HG02943 (cell line): Measurements from ENCODE around the gene ZPBP2.

ENCODE experiments used
- ATAC-seq: cut with Tn5 transposase; IDR thresholded peaks from one replicate; pipeline ENCODE4 v1.9.1; 2021; ENCODE audit warnings: mild to moderate bottlenecking, low read depth, moderate library complexity; ENCODE audit not compliant: unreplicated experiment

The ZPBP2 gene

GRCh38 chr17:39903158-39903884, 35.3 kb downstream of the ZPBP2 start:
- no peak for ATAC-seq

DNA sequence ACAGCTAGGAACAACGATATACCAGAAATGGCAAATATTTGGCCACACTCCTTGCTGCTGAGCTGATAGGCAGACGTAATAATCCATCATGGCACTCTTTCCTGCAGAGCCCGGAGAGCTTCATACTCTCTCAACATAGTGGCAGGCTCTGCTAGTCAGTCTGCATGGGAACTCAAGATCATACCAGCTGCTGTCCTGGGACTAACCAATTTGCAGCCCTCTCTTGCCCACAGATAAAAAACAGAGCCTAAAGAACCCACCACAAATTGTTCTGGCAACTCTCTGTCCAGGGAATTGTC, 36.9 kb downstream of the ZPBP2 start:
- ATAC-seq: no peak

DNA sequence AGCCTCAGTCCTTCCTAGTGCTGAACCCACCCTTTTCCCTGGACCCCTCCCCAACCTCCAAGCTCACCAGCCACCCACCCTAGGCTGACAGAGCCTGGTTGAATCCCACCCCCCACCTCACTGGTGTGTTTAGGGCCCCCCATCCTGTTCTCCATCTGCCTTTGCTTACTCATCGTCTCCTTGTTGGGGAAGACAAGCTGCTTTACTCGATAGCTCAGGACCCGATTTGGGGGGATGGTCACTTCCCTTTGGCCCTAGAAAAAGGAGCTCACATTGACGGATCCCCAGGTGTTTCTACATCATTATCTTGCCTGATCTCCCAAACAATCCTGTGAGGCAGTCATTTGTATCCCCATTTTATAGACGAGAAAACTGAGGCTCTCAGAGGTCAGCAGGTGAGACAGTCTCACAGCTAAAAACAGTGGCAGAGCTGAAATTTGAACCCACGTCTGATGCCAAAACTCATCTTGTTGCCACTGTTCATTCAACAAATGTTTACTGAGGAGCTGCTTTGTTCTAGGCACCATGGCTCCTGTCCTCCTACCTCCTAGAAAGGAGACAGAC, 40.9 kb downstream of the ZPBP2 start:
- no peak for ATAC-seq

GRCh38 chr17:39913989-39914388, 46.0 kb downstream of the ZPBP2 start:
- no peak for ATAC-seq

DNA sequence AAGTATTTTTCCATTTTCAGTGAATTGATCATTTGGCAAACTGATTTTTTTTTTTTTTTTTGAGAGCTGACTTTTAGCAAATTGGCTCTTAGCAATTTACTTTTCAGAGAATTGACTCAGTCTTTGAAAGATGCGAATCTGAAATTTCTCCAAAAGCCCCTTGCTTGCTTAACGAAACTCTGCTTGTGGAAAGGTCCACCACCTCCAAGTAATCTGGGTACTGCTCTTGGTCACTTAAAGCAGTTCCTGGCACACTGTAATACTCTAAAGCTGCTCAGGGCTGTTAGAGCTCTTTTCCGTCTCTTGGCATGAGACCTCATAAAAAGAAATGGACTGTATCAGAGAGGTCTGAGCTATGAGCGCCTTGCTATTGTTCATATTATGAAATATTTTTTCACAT, 47.6 kb downstream of the ZPBP2 start:
- ATAC-seq: no peak

DNA sequence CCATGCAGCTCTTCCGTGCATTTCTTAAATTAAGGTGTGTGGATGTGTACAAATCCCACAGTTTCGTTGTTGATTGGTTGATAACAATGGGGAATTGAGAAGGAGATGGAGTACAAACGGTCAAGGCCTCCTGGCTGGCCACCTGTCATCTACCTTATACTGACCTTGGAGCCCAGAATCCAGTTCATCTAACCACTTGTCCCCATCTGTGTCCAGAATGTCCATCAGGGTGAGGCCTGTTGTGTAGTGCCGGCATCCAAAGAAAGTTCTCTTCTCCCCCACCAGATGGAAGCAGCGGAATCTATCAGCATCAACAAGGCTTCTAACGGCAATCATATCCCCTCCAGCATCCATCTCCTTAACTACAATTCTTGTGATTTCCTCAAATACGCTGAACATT, 48.9 kb downstream of the ZPBP2 start:
- ATAC-seq: no peak

GRCh38 chr17:39919087-39919683, 51.2 kb downstream of the ZPBP2 start:
- no peak for ATAC-seq

DNA sequence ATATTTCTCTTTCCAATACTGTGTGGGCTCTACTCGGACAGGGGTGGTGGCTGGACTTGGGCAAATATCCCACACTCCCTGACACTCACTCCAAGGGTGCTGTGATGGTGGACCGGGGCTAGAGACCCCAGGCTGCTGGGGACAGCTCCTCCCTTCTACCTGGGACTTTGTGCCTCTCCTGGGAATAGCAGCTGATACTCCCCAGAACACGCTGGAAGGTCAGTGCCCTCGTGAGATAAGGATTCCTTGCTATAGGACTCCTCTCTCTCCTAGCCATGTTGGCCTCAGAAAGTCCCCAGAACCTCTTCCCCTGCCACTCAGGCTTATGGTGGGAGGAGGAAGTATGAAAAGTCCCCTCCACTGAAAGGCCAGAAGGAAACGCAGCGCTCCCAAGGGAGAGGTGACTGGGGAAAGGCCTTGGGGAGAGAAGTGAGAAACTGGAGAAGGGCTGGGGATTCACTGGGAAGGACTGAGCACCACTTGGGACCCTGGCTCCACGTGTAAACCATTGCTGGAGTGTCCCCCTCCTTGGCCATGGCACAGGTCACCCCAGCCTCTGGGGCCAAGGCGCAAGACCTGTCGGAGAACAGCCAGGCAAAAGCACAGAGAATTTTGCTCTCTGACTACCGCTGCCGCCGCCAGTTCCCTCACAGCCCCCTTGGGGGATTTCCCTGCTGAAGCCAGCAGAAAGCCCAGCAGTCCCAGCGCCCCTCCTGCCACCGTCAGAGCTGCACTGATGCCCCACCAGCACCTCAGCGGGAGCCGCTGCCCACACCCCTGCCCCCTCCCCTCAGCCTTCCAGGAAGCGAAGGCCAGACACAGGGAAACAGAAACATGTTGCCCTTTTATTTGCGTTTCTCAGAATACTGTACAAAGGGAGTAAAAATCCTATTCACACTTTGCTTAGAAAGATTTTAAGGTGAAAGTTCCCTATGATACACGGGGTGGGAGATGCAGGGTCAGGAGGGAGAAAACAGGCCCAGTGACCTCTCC, 52.5 kb downstream of the ZPBP2 start:
- ATAC-seq: no peak

DNA sequence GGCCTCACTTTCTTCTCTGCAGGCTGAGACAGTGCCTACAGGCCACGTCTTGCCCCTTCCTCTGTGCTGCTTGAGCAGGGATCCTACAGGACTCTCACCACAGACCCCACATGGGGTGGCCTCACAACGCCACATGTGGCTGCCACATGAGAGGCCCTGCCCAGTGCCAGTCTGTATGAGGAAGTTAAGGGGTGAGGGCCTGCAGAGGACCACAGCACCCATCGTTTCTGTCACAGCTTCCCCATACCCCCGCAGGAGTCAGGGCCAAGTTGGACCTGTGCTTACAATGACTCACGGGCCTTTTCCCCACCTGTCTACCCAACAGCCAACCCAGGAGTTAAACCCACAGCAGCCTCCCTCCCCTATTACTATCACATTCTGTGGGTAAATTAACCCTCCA, 53.3 kb downstream of the ZPBP2 start:
- no peak for ATAC-seq

DNA sequence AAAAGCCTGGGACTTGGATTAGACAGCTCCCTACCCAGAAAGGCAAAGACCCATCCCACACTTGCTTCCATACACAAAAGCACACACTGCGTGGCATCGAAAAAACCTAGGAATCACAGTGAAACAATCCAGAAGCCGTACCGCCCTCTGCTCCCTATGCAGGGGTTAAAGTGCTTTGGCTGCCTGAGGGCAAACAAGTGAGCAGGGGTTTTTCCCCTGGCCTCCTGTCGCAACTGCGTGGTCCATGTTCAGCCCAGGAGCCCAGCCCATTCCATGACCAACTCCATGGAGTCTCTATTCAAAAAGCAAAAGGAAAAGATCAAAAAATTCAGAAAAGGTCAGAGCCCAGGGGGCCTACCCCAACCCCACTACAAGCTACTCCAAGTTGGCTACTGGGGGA, 54.0 kb downstream of the ZPBP2 start:
- no peak for ATAC-seq

GRCh38 chr17:39923230-39923629, 55.2 kb downstream of the ZPBP2 start:
- no peak for ATAC-seq

- no peak for ATAC-seq
These were observed 56.1 kb downstream of the ZPBP2 start for GRCh38 chr17:39923836-39924690.

- ATAC-seq: no peak
These were observed 56.7 kb downstream of the ZPBP2 start for GRCh38 chr17:39924691-39925055.

- no peak for ATAC-seq
These were observed 57.5 kb downstream of the ZPBP2 start for GRCh38 chr17:39925282-39926134.

DNA sequence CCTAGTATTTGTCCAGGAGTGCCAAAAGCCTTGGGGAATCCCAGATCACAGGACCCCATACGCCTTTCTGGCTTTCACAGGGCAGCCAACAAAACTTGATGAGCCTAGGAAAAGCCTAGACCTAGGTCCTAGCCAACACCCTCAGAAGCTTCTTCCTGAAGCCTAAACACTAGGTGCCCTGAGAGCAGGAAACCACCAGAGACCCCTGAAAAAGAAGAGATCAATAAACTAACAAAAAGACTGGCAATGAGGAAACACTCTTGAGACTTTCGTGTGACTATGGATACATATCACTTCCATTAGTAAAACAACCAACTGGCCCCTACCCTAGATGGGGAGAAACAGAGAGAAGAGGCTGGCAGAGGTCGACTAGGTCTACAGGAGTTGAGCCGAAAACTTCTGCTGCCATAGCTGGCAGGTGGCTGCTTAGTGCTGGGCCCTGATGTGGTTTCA, 58.2 kb downstream of the ZPBP2 start:
- ATAC-seq: no peak

- ATAC-seq: peak; percentile 36
These were observed 58.6 kb downstream of the ZPBP2 start for GRCh38 chr17:39926588-39927100.
